ENCODE data around the gene SLCO1B3. TPM values are rescaled to one million over a fixed set of nuclear protein-coding genes. Genes with fewer than 3 reads are reported as not detected.
"Not testable (repeated sequence)": the region's sequence is repeated elsewhere in the genome, so short reads cannot be mapped to it uniquely, and the experiment has no call there.

SLCO1B3 gene
- total and polyA plus RNA-seq, 10 of the 15 experiments (the other 5 are each of a cell fraction or from before 2014, with no cell fraction given), result 0.04 to 1.2 TPM; not detected in 8

- no TSS peak for BruUV-seq (replicated peaks)
- FAIRE-seq, result no peak
- Histone ChIP-seq H3K4me1 (ENCODE audit: control insufficient read depth, insufficient read depth, low read length) (no peaks in the 10 kb centered on the region), H3K4me3 (no peak overlapping the region), H3K27ac (ENCODE audit: control insufficient read depth, insufficient read depth) (no peak overlapping the region), H2AFZ (ENCODE audit: control insufficient read depth, low read depth, low read length) (no peak overlapping the region), H4K20me1 (ENCODE audit: control insufficient read depth, insufficient read depth) (no peaks in the 10 kb centered on the region), H3K9ac (ENCODE audit: control insufficient read depth, insufficient read depth, low read length) (no peak overlapping the region), H3K36me3 (ENCODE audit: control insufficient read depth in 2 of 2, insufficient read depth in 2 of 2, low read length in 1 of 2) (no peaks in the 10 kb centered on the region), H3K4me2 (ENCODE audit: control insufficient read depth, insufficient read depth) (no peak overlapping the region), H3K79me2 (ENCODE audit: control insufficient read depth, insufficient read depth, low read length) (no peaks in the 10 kb centered on the region), H3K27me3 (replicated peaks in 1 of 2; ENCODE audit: control insufficient read depth in 2 of 2, insufficient read depth in 2 of 2, low read length in 1 of 2) (no peaks in the 10 kb centered on the region), H3K9me3 (replicated peaks; ENCODE audit: control insufficient read depth, insufficient read depth, low read length) (no peaks in the 10 kb centered on the region)
- in situ Hi-C loops (cut with MboI), result no loop called here
- no peak for ATAC-seq
- ChIA-PET SMC1A (ENCODE audit: uncharacterized antibody, unreplicated experiment) (no interaction called here), RAD21 (ENCODE audit: unreplicated experiment) (no interaction called here), CTCF (no interaction called here), POLR2A (no interaction called here)
- intact Hi-C loops (cut with micrococcal nuclease; ENCODE audit: unreplicated experiment), result no loop called here
- TF ChIP-seq IRF4 (IDR thresholded peaks at IDR 0.05; ENCODE audit: low read depth, low read length), result no peak
- TF ChIP-seq RAD21 (IDR thresholded peaks at IDR 0.05; ENCODE audit: insufficient read depth, low read depth, low read length), result no peak
- no peak for TF ChIP-seq ZSCAN29 (IDR thresholded peaks at IDR 0.05)
- no peak for TF ChIP-seq MXI1 (IDR thresholded peaks at IDR 0.05; ENCODE audit: low read depth, low read length)
- no peak for TF ChIP-seq GABPA (IDR thresholded peaks at IDR 0.05; ENCODE audit: low read depth)
- TF ChIP-seq BCLAF1 (IDR thresholded peaks at IDR 0.05), result no peak
- no peak for TF ChIP-seq MLLT1 (IDR thresholded peaks at IDR 0.05)
- TF ChIP-seq PAX5 (IDR thresholded peaks at IDR 0.05; ENCODE audit: borderline replicate concordance, low read depth, low read length), result no peak
- DNase-seq (ENCODE audit: low read depth, low spot score), result no peak
- 22% methylated on average over 2 of the region's 2 CpGs for WGBS (ENCODE audit: insufficient coverage, insufficient replicate concordance, low lambda C conversion rate, missing lambda C conversion rate)
These were observed 31.5 kb upstream of the SLCO1B3 start for GRCh38 chr12:20778969-20779368.

- SMC1A ChIA-PET (ENCODE audit: uncharacterized antibody, unreplicated experiment); H4K20me1 ChIP-seq (ENCODE audit: control insufficient read depth, insufficient read depth); POLR2A ChIA-PET; H3K4me1 ChIP-seq (ENCODE audit: control insufficient read depth, insufficient read depth, low read length); DNase-seq (ENCODE audit: low read depth, low spot score); in situ Hi-C loops (cut with MboI); H3K27me3 ChIP-seq (replicated peaks in 1 of 2; ENCODE audit: control insufficient read depth in 2 of 2, insufficient read depth in 2 of 2, low read length in 1 of 2); H2AFZ ChIP-seq (ENCODE audit: control insufficient read depth, low read depth, low read length); H3K27ac ChIP-seq (ENCODE audit: control insufficient read depth, insufficient read depth); RAD21 ChIA-PET (ENCODE audit: unreplicated experiment); H3K79me2 ChIP-seq (ENCODE audit: control insufficient read depth, insufficient read depth, low read length); H3K9ac ChIP-seq (ENCODE audit: control insufficient read depth, insufficient read depth, low read length); intact Hi-C loops (cut with micrococcal nuclease; ENCODE audit: unreplicated experiment); H3K4me2 ChIP-seq (ENCODE audit: control insufficient read depth, insufficient read depth); FAIRE-seq; CTCF ChIA-PET; H3K4me3 ChIP-seq; H3K9me3 ChIP-seq (replicated peaks; ENCODE audit: control insufficient read depth, insufficient read depth, low read length); ATAC-seq; H3K36me3 ChIP-seq (ENCODE audit: control insufficient read depth in 2 of 2, insufficient read depth in 2 of 2, low read length in 1 of 2); BruUV-seq (replicated peaks): not testable (repeated sequence)
- 0% methylated on average over 3 of the region's 3 CpGs for WGBS (ENCODE audit: insufficient coverage, insufficient replicate concordance, low lambda C conversion rate, missing lambda C conversion rate)
These were observed 30.5 kb upstream of the SLCO1B3 start for GRCh38 chr12:20779971-20780370.

All from GM12878 (cell line).